ENCODE data around the gene LTA. TPM values are rescaled to one million over a fixed set of nuclear protein-coding genes. Genes with fewer than 3 reads are reported as not detected.

Gene LTA
- polyA plus RNA-seq, 1 of the 3 experiments (the other 2 are of a cell fraction): not detected

GRCh38 chr6:31579546-31580437 lies 7.7 kb downstream of the LTA start:
- Histone ChIP-seq H3F3A (replicated peaks; ENCODE audit: insufficient read depth) (no peaks in the 10 kb centered on the region), H3K9ac (no peak overlapping the region), H3K79me2 (ENCODE audit: insufficient read depth) (no peaks in the 10 kb centered on the region), H2AFZ (ENCODE audit: low read depth) (no peak overlapping the region), H3K4me2 (no peak overlapping the region), H3K27me3 (ENCODE audit: insufficient read depth) (no peaks in the 10 kb centered on the region), H3K9me3 (no peaks in the 10 kb centered on the region), H4K20me1 (ENCODE audit: insufficient read depth) (no peaks in the 10 kb centered on the region), H3K27ac (ENCODE audit: low read depth in 2 of 2, low read length in 1 of 2) (no peak overlapping the region), H3K4me1 (ENCODE audit: control insufficient read depth in 1 of 2, insufficient read depth in 2 of 2, low read depth in 1 of 2, low read length in 1 of 2) (peaks cover 0 to 11% of the 10 kb centered on the region in 2 experiments; a peak in 1 of 4 replicates), H3K36me3 (replicated peaks in 1 of 2; ENCODE audit: control insufficient read depth in 1 of 2, insufficient read depth in 2 of 2, low read length in 1 of 2) (no peaks in the 10 kb centered on the region), H3K4me3 (ENCODE audit: low read depth in 2 of 2, low read length in 1 of 2) (no peak overlapping the region), H3K9me2 (no peaks in the 10 kb centered on the region)
- 91% methylated on average over 8 of the region's 8 CpGs for WGBS (ENCODE audit: low lambda C conversion rate)
- POLR2A ChIA-PET: interaction anchor here (1.0 to 1.2 kb wide), 2 partner anchors 18 to 38 kb away, joined by 5 to 12 read pairs; partner anchors contain the start of gene DDX39B
- no peak for DNase-seq
- CTCF ChIA-PET: interaction anchor here (0.6 to 17.6 kb wide), 20 partner anchors 10 to 190 kb away, joined by 3 to 312 read pairs (median 6); partner anchors contain the start of genes ATP6V1G2, NCR3 and NFKBIL1
- TF ChIP-seq EZH2phosphoT487 (IDR thresholded peaks at IDR 0.05; ENCODE audit: borderline replicate concordance, low read depth) (no peak), NRF1 (IDR thresholded peaks at IDR 0.05; ENCODE audit: low read depth, low read length) (no peak), MXI1 (IDR thresholded peaks at IDR 0.05; ENCODE audit: low read depth, low read length) (no peak), RXRA (IDR thresholded peaks at IDR 0.05; ENCODE audit: borderline replicate concordance, low read depth) (no peak), TCF12 (IDR thresholded peaks at IDR 0.05) (no peak), CHD2 (IDR thresholded peaks at IDR 0.05; ENCODE audit: low read length, partially characterized antibody) (no peak), YY1 (IDR thresholded peaks at IDR 0.05; ENCODE audit: low read depth) (no peak), JUND (IDR thresholded peaks at IDR 0.05) (no peak), GATA2 (CRISPR knock-in tag; IDR thresholded peaks at IDR 0.05) (no peak), SIN3A (IDR thresholded peaks at IDR 0.05; ENCODE audit: borderline replicate concordance, low read depth, low read length) (no peak), RCOR1 (IDR thresholded peaks at IDR 0.05; ENCODE audit: low read length) (no peak), TAF1 (IDR thresholded peaks at IDR 0.05; ENCODE audit: borderline replicate concordance, low read depth, low read length) (no peak), GABPA (IDR thresholded peaks at IDR 0.05; ENCODE audit: low read depth) (no peak)
- TF ChIP-seq, protein P1, sequence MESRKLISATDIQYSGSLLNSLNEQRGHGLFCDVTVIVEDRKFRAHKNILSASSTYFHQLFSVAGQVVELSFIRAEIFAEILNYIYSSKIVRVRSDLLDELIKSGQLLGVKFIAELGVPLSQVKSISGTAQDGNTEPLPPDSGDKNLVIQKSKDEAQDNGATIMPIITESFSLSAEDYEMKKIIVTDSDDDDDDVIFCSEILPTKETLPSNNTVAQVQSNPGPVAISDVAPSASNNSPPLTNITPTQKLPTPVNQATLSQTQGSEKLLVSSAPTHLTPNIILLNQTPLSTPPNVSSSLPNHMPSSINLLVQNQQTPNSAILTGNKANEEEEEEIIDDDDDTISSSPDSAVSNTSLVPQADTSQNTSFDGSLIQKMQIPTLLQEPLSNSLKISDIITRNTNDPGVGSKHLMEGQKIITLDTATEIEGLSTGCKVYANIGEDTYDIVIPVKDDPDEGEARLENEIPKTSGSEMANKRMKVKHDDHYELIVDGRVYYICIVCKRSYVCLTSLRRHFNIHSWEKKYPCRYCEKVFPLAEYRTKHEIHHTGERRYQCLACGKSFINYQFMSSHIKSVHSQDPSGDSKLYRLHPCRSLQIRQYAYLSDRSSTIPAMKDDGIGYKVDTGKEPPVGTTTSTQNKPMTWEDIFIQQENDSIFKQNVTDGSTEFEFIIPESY (IDR thresholded peaks at IDR 0.05; ENCODE audit: borderline replicate concordance, low read depth): no peak
- TF ChIP-seq, protein P2, sequence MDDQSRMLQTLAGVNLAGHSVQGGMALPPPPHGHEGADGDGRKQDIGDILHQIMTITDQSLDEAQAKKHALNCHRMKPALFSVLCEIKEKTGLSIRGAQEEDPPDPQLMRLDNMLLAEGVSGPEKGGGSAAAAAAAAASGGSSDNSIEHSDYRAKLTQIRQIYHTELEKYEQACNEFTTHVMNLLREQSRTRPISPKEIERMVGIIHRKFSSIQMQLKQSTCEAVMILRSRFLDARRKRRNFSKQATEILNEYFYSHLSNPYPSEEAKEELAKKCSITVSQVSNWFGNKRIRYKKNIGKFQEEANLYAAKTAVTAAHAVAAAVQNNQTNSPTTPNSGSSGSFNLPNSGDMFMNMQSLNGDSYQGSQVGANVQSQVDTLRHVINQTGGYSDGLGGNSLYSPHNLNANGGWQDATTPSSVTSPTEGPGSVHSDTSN (IDR thresholded peaks at IDR 0.05): no peak
- TF ChIP-seq, protein P3, sequence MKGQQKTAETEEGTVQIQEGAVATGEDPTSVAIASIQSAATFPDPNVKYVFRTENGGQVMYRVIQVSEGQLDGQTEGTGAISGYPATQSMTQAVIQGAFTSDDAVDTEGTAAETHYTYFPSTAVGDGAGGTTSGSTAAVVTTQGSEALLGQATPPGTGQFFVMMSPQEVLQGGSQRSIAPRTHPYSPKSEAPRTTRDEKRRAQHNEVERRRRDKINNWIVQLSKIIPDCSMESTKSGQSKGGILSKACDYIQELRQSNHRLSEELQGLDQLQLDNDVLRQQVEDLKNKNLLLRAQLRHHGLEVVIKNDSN (IDR thresholded peaks at IDR 0.05; ENCODE audit: borderline replicate concordance, low read depth): no peak
- TF ChIP-seq, protein P4, sequence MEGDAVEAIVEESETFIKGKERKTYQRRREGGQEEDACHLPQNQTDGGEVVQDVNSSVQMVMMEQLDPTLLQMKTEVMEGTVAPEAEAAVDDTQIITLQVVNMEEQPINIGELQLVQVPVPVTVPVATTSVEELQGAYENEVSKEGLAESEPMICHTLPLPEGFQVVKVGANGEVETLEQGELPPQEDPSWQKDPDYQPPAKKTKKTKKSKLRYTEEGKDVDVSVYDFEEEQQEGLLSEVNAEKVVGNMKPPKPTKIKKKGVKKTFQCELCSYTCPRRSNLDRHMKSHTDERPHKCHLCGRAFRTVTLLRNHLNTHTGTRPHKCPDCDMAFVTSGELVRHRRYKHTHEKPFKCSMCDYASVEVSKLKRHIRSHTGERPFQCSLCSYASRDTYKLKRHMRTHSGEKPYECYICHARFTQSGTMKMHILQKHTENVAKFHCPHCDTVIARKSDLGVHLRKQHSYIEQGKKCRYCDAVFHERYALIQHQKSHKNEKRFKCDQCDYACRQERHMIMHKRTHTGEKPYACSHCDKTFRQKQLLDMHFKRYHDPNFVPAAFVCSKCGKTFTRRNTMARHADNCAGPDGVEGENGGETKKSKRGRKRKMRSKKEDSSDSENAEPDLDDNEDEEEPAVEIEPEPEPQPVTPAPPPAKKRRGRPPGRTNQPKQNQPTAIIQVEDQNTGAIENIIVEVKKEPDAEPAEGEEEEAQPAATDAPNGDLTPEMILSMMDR (IDR thresholded peaks at IDR 0.05): no peak
- TF ChIP-seq, protein P5, sequence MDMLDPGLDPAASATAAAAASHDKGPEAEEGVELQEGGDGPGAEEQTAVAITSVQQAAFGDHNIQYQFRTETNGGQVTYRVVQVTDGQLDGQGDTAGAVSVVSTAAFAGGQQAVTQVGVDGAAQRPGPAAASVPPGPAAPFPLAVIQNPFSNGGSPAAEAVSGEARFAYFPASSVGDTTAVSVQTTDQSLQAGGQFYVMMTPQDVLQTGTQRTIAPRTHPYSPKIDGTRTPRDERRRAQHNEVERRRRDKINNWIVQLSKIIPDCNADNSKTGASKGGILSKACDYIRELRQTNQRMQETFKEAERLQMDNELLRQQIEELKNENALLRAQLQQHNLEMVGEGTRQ (IDR thresholded peaks at IDR 0.05; ENCODE audit: borderline replicate concordance, low read depth, low read length): no peak
